Mucosa of stomach (tissue), 1 donor: ENCODE data around the gene MVP.
"Not testable (repeated sequence)": the region's sequence is repeated elsewhere in the genome, so short reads cannot be mapped to it uniquely, and the experiment has no call there.

Experiments used
- H3K27me3 ChIP-seq: one replicate; pipeline ENCODE4 v1.7.0; 2013; ENCODE audit warnings: mild to moderate bottlenecking, low read length; ENCODE audit not compliant: control insufficient read depth, insufficient read depth
- H3K36me3 ChIP-seq: one replicate; pipeline ENCODE4 v1.7.0; 2013; ENCODE audit warnings: low read length; ENCODE audit not compliant: control insufficient read depth, insufficient read depth
- H3K4me1 ChIP-seq: one replicate; pipeline ENCODE4 v1.7.0; 2013; ENCODE audit warnings: mild to moderate bottlenecking, low read length; ENCODE audit not compliant: control insufficient read depth, insufficient read depth
- H3K4me3 ChIP-seq: one replicate; pipeline ENCODE4 v1.7.0; 2013; ENCODE audit warnings: low read length
- H3K9ac ChIP-seq: one replicate; pipeline ENCODE4 v1.7.0; 2013; ENCODE audit warnings: mild to moderate bottlenecking, low read length, moderate library complexity
- H3K9me3 ChIP-seq: one replicate; pipeline ENCODE4 v1.7.0; 2013; ENCODE audit warnings: mild to moderate bottlenecking, low read length, moderate library complexity; ENCODE audit not compliant: control insufficient read depth
- donor health status: Pancreatic carcinoma.

MVP gene

DNA sequence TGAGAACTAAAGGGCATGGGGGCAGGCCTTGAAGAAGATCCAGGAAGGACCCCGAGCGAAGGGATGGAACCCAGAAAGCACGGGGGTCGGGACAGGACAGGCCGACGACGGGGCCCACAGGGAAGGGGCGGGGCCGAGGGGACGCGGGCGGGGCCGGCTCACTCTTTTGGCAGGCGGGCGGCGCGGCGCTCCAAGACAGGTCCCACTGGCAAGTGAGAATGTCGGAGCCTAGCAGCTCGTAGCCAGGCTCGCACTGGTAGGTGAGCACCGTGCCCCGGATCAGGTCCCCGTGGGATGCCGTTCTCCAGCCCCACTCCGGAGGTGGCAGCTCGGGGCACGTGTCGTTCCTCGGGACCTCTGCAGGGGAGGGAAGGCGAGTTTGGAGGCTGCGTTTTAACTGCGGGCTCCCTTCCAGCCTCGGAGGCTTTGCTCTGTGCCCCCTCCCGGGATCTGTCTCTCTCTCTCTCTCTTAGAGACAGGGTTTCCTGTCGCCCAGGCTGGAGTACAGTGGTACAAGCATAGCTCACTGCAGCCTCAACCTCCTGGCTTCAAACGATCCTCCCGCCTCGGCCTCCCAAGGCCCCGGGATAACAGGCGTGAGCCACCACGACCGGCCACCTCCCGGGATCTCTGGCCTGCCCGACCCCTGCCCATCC is 56.5 kb downstream of the MVP start:
- Histone ChIP-seq H3K27me3 (peaks cover 16% of the 10 kb centered on the region), H3K9ac (no peak overlapping the region), H3K4me3 (no peak overlapping the region), H3K9me3 (no peaks in the 10 kb centered on the region), H3K4me1 (peaks cover 3% of the 10 kb centered on the region), H3K36me3 (no peaks in the 10 kb centered on the region)

DNA sequence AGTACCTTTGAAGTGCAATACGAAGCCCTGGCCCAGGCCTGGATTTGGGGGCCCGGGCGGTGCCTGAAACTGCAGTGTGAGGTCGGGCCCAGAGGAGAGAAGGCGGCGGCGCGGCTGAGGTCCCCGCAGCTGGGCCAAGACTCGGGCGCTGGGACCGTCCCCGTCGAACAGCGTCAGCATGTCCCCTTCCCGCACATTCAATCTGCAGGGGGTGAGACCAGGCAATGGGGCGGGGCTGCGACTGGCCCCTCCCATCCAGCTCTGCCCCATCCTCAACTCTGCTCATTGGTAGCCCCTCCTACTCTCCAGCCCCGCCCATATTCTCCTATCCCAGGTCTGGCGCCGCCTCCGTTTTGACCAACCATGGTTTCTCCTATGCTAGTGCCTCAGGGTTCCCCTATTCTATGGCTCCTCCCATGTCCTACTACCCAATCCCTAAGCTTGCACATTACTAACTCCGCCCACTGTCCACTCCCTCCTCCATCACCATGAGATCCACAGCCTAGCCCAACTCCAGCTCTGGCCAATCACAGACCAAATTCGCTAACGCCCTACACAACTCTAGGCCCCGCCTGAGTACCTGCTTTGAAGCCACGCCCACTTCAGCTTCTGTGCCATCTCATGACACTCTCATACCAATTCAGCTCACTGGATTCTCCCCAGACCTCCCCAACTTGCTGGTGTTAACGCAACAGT is 57.2 kb downstream of the MVP start:
- Histone ChIP-seq H3K27me3 (peaks cover 16% of the 10 kb centered on the region), H3K36me3 (no peaks in the 10 kb centered on the region), H3K4me1 (peaks cover 3% of the 10 kb centered on the region), H3K9me3 (no peaks in the 10 kb centered on the region), H3K4me3 (no peak overlapping the region), H3K9ac (no peak overlapping the region)

DNA sequence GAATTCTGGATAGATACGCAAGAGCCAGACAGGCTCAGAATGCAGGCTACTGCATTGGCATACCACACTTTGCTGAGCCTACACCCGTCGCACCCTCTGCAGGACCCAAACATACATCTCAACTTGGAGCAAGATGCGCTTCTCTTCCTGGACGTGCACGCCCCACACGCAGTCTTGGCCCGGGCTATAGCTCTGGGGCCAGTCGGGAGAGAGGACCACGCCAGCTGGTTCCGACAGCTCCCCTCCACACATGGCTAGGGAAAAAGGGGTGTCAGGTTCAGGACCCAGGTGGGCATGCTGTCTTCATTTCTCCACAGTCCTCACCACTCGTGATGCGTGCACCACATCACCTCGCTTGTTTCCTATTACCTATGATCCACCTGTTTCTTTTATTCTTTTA is 57.9 kb downstream of the MVP start:
- Histone ChIP-seq H3K36me3 (no peaks in the 10 kb centered on the region), H3K4me1 (peaks cover 3% of the 10 kb centered on the region), H3K27me3 (peaks cover 16% of the 10 kb centered on the region), H3K9ac (no peak overlapping the region), H3K4me3 (no peak overlapping the region), H3K9me3 (no peaks in the 10 kb centered on the region)

DNA sequence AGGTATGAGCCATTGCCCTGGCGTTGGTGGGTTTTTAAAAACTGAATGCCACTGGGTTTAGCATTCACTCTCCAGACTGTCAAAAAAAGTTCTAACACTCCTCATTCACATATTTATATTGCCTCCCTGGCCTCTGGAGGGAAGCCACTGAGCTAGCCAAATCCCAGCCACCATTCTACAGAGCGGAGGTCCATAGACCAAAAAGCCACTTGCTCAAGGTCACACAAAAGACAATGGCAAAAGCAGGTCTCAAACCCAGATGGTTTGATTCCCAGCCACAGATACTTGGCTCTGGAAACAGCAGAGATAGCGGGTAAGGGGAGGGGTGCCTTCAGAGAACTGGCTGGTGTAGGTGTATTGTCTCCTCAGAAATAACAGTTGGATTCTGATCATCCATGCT is 60.8 kb downstream of the MVP start:
- peaks cover 15% of the 10 kb centered on the region for H3K27me3 ChIP-seq
- H3K4me1 ChIP-seq = peaks cover 3% of the 10 kb centered on the region
- no peak overlapping the region for H3K4me3 ChIP-seq
- H3K9me3 ChIP-seq = no peaks in the 10 kb centered on the region
- no peak overlapping the region for H3K9ac ChIP-seq
- no peaks in the 10 kb centered on the region for H3K36me3 ChIP-seq

DNA sequence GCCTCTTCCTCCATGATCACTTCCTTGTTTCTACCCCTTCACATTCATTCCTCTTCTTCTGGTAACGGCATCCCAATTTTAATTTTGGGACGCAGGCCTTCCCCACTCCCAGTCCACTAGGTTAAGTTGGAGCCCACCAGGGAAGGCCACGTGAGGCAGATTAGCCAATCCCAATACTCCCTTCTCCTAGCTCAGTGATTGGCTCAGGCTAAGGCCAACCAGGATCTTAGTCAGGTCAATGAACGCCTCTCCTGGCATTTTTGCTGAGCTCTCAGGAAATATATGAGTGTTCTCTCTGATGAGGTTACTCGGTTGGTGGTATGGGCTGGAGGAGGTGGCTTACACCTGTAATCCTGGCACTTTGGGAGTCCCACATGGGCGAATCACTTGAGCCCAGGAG is 63.7 kb downstream of the MVP start:
- Histone ChIP-seq H3K27me3 (no peaks in the 10 kb centered on the region), H3K9ac (no peak overlapping the region), H3K4me1 (no peaks in the 10 kb centered on the region), H3K9me3 (no peaks in the 10 kb centered on the region), H3K36me3 (no peaks in the 10 kb centered on the region), H3K4me3 (no peak overlapping the region)

DNA sequence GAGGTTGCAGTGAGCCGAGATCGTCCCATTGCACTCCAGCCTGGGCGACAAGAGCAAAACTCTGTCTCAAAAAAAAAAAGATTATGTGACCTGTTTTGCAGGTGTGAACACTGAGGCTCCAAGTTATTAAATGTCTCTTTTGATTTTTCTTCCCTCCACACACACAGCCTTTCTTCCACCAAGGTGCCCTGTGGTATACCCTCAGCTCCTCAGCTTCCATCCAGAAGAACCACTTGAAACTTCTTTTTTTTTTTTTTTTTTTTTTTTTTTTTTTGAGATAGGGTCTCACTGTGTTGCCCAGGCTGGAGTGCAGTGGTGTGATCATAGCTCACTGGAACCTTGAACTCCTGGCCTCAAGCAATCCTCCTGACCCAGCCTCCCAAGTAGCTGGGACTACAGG is 69.1 kb downstream of the MVP start:
- not testable (repeated sequence) for H3K4me1 ChIP-seq, H3K36me3 ChIP-seq, H3K9ac ChIP-seq, H3K4me3 ChIP-seq, H3K9me3 ChIP-seq, H3K27me3 ChIP-seq

DNA sequence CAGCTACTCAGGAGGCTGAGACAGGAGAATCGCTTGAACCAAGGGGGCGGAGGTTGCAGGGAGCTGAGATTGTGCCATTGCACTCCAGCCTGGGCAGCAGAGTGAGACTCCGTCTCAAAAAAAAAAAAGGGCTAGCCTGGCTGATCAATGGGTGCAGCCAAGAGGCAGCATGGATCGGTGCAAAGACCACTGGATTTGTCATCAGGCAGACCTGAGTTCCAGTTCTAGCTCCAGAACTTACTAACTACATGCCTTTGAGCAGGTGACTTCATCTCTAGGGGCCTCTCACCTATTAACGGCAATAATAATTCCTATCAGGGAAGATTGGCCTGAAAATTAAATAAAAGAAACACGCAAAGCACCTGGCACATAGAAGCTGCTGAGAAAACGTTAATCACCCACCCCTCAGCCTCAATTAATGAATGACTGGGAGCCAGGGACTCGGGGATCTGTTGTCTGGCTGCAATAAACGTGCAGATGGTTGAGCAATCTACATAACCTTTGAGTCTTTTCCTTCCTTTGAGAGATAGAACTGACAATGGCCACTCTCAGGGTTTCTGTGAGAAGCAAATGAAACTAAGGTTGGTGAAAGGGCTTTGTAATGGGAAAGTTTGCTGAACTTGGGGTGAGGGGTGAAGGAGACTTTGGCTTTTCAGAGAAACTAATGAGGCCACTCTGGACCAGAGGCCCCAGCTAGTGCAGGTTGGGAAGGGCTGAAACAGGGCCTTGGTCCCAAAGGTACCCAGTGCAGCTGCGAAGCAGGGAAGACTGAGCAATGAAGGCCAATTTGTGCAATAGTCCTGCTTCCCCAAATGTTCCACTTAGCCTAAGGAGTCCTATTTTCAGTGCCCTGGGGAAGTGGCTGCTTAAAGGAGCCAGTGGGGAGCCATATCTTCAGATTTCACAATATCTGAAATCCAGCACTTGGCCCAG is 71.5 kb downstream of the MVP start:
- H3K9me3 ChIP-seq = no peaks in the 10 kb centered on the region
- H3K4me3 ChIP-seq = no peak overlapping the region
- H3K27me3 ChIP-seq = no peaks in the 10 kb centered on the region
- no peaks in the 10 kb centered on the region for H3K36me3 ChIP-seq
- no peak overlapping the region for H3K9ac ChIP-seq
- H3K4me1 ChIP-seq = no peaks in the 10 kb centered on the region

DNA sequence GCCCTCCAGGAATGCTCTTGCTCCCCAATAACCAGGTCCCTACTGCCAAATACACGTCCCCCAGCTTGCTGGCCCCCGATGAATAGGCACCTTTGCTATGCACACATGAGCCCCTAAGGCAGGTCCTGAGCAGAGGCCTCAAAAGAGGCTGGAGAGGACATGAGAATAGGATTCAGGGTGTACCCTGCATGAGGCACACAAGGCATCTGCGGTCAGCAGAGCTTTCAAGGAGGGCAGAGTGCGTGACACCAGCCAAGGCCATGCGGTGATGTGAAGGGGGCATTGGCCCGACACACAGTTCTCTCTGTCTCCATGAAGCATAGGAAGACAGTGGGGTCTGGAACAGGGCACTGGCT is 72.2 kb downstream of the MVP start:
- no peaks in the 10 kb centered on the region for H3K36me3 ChIP-seq
- H3K4me3 ChIP-seq = no peak overlapping the region
- H3K9ac ChIP-seq = no peak overlapping the region
- H3K9me3 ChIP-seq = no peaks in the 10 kb centered on the region
- no peaks in the 10 kb centered on the region for H3K4me1 ChIP-seq
- no peaks in the 10 kb centered on the region for H3K27me3 ChIP-seq

DNA sequence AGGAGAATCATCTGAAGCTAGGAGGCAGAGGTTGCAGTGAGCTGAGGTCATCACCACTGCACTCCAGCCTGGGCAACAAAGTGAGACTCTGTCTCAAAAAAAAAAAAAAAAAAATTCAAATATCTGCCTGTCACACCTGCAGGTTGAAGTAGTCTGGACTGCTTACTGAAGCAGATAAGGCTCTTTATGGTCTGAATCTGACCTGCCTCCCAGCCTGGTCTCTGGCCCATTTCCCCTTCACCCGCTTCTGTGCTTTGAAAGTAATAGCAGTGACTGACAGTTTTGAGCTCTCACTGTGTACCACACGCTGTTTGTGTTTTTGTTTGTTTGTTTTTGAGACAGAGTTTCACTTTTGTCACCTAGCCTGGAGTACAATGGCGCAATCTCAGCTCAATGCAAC is 73.3 kb downstream of the MVP start:
- no peaks in the 10 kb centered on the region for H3K36me3 ChIP-seq
- H3K4me1 ChIP-seq = no peaks in the 10 kb centered on the region
- H3K9ac ChIP-seq = no peak overlapping the region
- H3K27me3 ChIP-seq = peaks cover 10% of the 10 kb centered on the region
- H3K4me3 ChIP-seq = no peak overlapping the region
- no peaks in the 10 kb centered on the region for H3K9me3 ChIP-seq

DNA sequence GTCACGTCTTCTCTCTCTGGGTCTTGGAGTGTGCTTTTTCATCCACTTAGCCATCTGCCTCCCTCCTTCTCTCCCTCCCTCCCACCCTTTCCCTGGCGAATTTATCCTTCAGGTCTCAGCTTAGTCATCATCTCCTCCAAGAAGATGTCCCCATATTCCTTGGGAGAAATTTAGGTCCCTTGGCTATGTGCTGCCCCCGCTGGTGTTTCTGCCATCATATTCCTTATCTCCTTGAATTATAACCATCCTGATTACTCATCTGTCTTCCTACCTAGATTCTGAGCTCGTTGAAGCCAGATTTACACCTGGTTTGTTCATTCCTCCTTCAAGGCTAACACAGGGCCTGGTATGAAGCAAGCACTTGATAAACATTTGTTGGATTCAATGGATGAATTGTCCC is 74.1 kb downstream of the MVP start:
- Histone ChIP-seq H3K9ac (no peak overlapping the region), H3K4me3 (no peak overlapping the region), H3K9me3 (no peaks in the 10 kb centered on the region), H3K4me1 (peaks cover under 1% of the 10 kb centered on the region), H3K27me3 (peaks cover 13% of the 10 kb centered on the region), H3K36me3 (no peaks in the 10 kb centered on the region)

DNA sequence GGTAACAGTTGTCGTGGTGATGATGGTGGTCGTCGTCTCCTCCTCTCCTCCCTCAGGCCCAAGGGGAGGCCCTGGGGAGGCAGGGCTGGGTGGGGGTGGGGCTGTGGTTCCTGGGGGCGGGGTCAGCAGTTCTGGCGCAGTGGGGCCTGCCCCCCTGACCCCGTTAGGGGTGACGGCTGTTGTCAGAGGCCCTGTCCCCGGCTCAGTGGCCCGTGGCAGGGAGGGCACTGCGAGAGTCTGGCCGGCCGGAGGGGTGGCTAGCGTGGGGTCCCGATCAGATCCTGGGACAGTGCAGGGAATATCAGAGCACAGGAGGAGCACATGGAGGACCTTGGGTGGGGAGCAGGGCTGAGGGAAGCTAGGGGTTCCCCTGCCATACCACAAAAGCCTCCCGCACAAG is 76.6 kb downstream of the MVP start:
- Histone ChIP-seq H3K36me3 (no peaks in the 10 kb centered on the region), H3K4me1 (peaks cover 19% of the 10 kb centered on the region), H3K9me3 (no peaks in the 10 kb centered on the region), H3K4me3 (no peak overlapping the region), H3K27me3 (peaks cover 13% of the 10 kb centered on the region), H3K9ac (no peak overlapping the region)

DNA sequence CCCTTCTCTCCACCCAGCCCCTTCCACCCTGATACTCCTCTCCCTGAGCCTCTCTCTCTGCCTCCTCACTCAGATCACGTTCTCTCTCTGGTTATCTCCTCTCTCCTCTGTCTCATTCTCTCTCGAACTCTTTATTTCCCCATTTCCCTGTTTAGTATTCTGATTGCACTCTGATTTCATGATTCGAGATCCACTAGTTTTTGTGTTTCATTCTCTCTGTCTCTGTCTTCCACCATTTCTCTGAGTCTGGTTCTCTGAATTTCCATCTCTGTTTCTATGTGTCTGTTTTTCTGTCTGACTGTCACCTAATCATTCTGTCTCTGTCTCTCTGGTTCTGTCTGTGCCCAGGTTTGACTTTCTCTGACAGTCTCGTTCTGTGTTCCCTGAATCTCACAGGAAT is 77.1 kb downstream of the MVP start:
- Histone ChIP-seq H3K4me3 (no peak overlapping the region), H3K9ac (no peak overlapping the region), H3K9me3 (no peaks in the 10 kb centered on the region), H3K36me3 (no peaks in the 10 kb centered on the region), H3K27me3 (peaks cover 13% of the 10 kb centered on the region), H3K4me1 (peaks cover 19% of the 10 kb centered on the region)
